ENCODE results near the gene UCK2. TPM values are rescaled to one million over a fixed set of nuclear protein-coding genes. Genes with fewer than 3 reads are reported as not detected.
"Not testable (repeated sequence)": the region's sequence is repeated elsewhere in the genome, so short reads cannot be mapped to it uniquely, and the experiment has no call there.

The UCK2 gene
- polyA plus RNA-seq (ENCODE audit: insufficient read length in 12 of 12) = 10 to 100 TPM in 11 of 12 donors, not detected in 1; 13.2 to 34.6 (median 17.4) TPM
- long read RNA-seq, donor 1, full-length matches to known transcripts = 6 of 6 reads
- long read RNA-seq, donor 1, partial matches to known transcripts = 0 of 6 reads
- long read RNA-seq, donor 1, other reads (novel, unspliced or antisense) = 0 of 6 reads
- long read RNA-seq, donor 2, partial matches to known transcripts = 0 of 3 reads
- long read RNA-seq, donor 2, other reads (novel, unspliced or antisense) = 0 of 3 reads
- long read RNA-seq, donor 3, full-length matches to known transcripts = 5 of 5 reads
- long read RNA-seq, donor 3, partial matches to known transcripts = 0 of 5 reads
- long read RNA-seq, donor 3, other reads (novel, unspliced or antisense) = 0 of 5 reads
- long read RNA-seq, donor 4, partial matches to known transcripts = 0 of 2 reads
- long read RNA-seq, donor 4, other reads (novel, unspliced or antisense) = 0 of 2 reads
- long read RNA-seq, donor 5, full-length matches to known transcripts = 7 of 7 reads
- long read RNA-seq, donor 5, partial matches to known transcripts = 0 of 7 reads
- long read RNA-seq, donor 5, other reads (novel, unspliced or antisense) = 0 of 7 reads
- long read RNA-seq, donor 6, full-length matches to known transcripts = 5 of 5 reads
- long read RNA-seq, donor 6, partial matches to known transcripts = 0 of 5 reads
- long read RNA-seq, donor 6, other reads (novel, unspliced or antisense) = 0 of 5 reads
- long read RNA-seq, donor 7, partial matches to known transcripts = 0 of 3 reads
- long read RNA-seq, donor 7, other reads (novel, unspliced or antisense) = 0 of 3 reads
- long read RNA-seq, donor 8, full-length matches to known transcripts = 8 of 8 reads
- long read RNA-seq, donor 8, partial matches to known transcripts = 0 of 8 reads
- long read RNA-seq, donor 8, other reads (novel, unspliced or antisense) = 0 of 8 reads
- long read RNA-seq, donor 9, partial matches to known transcripts = 0 of 2 reads
- long read RNA-seq, donor 9, other reads (novel, unspliced or antisense) = 0 of 2 reads
- long read RNA-seq, donor 10, partial matches to known transcripts = 0 of 4 reads
- long read RNA-seq, donor 10, other reads (novel, unspliced or antisense) = 0 of 4 reads
- long read RNA-seq, donor 11, transcript UCK2-201 (7 exons, 1,375 nt) = major isoform, 6 of 6 reads
- long read RNA-seq, donor 11, partial matches to known transcripts = 0 of 6 reads
- long read RNA-seq, donor 11, other reads (novel, unspliced or antisense) = 0 of 6 reads

DNA sequence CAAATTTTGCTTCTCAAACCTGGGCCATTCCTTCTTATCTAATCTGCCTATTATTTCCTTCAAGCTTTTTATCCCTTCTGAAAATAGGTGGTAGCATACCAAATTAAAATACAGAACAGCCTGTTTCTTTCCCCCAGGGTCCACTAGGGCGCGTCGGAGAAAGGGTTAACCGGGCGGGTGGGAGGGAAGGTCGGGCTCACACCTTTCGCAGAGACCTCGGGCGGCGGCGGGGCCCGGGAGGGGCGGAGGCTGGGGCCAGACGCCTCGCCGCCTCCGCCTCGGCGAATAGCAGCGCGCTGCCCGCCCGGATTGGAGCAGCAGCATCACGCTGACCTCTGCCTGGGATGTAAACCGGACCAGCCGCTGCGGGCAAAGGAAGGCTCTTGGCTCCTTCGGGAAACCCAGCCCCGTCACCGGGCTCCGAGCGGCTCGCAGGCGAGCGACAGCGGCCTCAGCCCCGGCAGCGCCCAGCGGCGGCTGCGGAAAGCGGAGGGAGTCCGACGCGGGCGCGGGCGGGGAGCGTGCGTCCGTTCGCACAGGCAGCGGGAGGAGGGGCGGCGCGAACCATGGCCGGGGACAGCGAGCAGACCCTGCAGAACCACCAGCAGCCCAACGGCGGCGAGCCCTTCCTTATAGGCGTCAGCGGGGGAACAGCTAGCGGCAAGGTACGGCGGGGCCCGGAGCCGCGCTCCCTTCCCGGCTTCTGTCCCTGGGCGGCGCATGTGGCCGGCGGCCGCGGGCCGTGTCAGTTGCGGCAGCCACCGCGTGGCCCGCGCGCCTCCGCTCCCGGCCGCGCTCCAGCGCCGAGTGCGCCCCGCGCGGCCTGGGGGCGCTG, at the start of gene UCK2:
UCK2 (plus strand) TSS at position 347 of the 835 bp plus-strand sequence; CDS start at position 567, 220 bp downstream.
- peak; percentile 65 for DNase-seq

DNA sequence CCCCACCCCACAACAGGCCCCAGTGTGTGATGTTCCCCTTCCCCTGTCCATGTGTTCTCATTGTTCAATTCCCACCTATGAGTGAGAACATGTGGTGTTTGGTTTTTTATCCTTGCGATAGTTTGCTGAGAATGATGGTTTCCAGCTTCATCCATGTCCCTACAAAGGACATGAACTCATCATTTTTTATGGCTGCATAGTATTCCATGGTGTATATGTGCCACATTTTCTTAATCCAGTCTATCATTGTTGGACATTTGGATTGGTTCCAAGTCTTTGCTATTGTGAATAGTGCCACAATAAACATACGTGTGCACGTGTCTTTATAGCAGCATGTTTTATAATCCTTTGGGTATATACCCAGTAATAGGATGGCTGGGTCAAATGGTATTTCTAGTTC, 49.2 kb upstream of the UCK2 start:
- not testable (repeated sequence) for DNase-seq

DNA sequence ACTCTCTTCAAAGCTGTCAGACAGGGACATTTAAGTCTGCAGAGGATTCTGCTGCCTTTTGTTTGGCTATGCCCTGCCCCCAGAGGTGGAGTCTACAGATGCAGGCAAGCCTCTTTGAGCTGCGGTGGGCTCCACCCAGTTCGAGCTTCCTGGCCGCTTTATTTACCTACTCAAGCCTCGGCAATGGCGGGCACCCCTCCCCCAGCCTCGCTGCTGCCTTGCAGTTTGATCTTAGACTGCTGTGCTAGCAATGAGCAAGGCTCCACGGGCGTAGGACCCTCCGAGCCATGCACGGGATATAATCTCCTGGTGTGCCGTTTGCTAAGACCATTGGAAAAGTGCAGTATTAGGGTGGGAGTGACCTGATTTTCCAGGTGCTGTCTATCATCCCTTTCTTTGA, 43.9 kb upstream of the UCK2 start:
- DNase-seq = not testable (repeated sequence)

DNA sequence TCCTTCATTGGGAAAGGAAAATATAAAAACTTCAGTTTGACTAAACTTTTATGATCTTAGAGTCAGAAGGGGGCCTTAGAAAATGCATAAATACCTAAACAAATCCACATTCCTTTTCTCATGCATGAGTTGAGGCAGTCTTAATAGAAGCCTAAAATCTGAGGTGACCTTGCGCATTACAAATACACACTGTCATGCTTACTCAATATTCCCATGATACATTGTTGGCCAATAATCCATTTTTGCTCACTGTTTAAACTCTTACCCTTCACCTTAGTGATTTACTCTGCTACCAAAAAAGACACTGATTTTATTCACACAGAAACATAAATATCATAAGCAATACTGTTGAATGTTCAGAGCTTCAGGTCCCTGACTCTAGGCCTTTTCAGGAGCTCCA, 39.7 kb upstream of the UCK2 start:
- no peak for DNase-seq

DNA sequence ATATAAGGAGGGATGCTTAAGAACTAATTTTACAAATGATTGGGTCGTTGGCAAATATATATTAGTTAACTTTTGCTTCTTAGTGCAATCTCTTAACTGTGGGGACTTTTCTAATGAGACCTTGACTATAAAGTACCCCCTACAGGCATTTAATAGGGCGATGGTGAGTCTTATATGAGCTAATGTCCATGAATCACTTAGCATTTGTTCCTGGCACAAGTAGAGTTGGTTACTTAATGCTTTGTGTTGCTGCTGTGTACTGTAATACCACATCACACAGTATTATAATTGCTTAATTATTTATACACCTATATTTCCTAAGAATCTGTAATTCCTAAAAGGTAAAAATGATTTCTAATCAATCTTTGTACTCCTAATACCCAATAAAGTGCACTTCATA, 33.5 kb upstream of the UCK2 start:
- no peak for DNase-seq

DNA sequence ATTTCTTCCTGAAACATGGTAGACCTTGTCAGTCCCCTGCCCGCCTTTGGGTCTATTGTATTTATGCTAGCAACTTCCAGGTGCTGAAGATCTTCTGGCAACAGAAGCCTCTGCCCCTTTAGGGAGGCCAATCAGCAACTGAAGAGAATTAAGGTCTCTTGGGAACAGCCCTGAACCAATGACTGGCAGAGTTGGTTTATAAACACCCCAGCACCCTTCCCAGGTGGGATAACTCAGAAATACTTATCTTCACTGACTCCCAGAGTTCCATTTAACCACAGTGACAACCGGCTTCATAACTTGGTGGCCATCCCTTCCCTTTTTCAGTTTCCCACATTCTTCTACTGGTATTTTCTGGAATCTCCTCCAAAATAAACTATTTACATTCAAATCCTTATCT, 31.5 kb upstream of the UCK2 start:
- no peak for DNase-seq

DNA sequence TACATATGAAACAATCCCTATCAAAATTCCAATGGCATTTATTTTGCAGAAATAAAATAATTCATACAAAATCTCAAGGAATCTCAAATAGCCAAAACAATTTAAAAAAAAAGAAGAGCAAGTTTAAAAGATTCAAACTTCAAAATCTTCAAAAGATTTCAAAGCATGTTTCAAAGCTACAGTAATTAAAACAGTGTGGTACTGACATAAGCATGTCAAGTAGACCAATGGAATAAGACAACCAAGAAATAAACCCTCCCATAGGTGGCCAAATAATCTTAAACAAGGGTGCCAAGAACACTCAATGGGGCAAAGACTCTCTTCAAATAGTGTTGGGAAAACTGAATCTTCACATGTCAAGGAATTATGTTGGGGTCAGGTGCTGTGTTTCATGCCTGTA, 28.0 kb upstream of the UCK2 start:
- no peak for DNase-seq

DNA sequence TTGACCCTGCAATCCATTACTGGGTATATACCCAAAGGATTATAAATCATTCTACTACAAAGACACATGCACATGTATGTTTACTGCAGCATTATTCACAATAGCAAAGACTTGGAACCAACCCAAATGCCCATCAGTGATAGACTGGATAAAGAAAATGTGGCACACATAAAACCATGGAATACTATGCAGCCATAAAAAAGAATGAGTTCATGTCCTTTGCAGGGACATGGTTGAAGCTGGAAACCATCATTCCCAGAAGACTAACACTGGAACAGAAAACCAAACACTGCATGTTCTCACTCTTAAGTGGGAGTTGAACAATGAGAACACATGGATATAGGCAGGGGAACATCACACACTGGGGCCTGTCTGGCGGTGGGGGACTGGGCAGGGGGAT, 22.9 kb upstream of the UCK2 start:
- not testable (repeated sequence) for DNase-seq

DNA sequence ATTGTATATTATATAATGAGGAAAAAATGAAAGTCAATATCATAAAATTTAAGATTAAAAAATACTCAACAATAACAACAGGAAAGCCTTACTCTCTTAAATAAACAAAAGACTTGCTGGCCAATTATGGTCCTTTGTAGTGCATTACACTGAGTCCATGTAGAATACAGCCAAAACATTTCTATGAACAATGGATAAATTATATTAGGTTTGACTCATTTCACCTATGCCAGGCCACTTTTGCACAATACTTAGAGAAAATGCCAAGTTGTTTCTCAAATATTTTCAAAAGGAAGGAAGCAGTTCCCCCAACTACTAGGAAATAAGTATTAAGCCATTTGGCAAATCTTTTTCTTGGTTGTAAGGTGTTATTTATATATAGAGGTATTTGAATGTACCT, 19.8 kb upstream of the UCK2 start:
- DNase-seq = no peak

DNA sequence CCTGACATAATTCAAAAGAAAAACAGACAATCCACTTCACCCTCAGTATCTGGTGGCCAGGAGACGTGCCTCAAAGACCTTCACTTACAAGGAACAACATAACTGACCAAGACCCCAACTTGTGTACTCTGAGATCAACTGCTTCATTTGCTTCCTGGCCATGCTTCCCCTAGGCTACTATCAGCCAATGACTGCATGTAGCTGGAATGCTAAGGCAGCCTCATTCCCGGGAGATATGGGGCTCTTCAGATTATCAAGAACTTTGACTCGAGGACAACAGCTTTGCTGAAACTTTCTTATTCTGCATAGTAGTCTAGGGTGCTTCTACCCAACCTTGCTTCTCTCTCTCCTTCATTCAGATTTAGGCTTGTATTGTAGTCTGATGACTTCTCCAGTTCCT, 11.7 kb upstream of the UCK2 start:
- DNase-seq = no peak

DNA sequence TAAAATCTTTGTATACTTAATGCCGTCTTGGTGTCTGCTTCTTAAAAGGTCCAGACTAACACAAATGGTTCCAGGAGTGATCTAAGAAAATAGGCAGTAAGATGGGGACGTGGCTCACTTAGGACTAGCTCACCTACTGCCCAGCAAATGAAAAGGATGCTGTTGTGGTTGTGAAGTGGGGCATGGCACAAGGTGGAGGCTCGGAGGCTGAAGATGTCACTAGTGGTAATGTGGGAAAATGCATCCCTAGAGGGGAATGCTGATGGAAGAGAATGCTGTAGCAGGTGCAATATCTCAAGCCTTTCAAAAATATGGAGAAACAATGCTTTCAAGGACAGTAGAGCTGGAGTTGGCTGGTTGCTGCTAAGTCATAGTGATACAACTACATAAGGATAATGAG, 11.3 kb upstream of the UCK2 start:
- DNase-seq = no peak

DNA sequence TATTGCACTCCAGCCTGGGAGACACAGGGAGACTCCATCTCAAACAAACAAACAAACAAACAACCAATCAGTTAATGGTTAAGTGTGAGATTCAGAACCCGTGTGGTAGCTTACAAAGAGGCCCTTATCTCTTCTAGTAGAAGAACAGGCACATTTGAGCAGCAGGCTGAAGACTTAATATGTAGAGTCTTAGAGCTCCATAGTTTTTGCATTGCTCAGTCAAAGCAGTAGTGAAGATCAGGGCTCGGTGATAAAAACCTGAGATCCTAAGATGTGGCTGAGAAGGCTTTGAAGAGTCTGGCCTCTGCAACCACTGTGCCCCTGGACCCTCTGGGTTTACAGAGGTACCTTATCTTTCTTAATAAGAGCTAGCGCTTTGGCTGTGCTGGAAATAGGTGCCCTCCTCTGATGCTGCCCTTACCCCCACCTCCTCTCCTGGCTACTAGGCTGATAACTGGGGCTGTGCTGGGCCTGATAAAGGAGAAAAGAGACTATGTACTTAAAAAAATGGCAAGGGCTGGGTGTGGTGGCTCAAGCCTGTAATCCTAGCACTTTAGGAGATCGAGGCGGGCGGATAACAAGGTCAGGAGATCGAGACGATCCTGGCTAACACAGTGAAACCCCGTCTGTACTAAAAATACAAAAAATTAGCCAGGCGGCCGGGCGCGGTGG, 10.5 kb upstream of the UCK2 start:
- no peak for DNase-seq

DNA sequence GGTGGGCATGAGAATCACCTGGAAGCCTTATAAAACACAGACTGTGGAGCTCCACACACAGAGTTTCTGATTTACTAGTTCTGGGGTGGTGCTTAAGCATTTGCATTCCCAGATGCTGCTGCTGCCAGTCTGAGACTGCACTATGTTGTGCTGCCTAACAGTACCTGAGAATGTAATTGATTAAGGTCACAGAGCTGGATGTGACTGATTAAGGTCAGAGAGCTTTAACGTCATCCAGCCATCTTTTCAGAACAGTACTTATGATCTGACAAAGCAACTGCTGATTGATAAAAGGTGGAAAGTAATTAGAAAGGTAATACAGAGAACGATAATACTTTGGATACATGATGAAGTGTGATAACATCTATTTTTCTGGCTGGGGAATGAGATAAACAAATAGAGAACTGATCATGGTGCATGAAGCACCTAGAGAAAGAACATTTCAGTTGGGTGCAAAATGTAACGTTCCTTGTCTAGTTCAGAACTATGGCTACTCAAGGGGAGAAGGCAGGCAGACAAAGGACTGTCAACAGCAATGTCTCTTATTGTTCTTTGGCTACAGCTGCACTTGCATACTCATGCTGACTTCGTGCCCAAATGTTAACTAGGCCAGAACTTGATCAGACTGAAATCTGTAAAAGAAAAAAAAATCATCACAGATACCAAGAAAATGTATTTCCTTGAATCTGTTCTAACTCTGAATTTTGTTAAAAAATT, 3.7 kb upstream of the UCK2 start:
- DNase-seq = no peak

DNA sequence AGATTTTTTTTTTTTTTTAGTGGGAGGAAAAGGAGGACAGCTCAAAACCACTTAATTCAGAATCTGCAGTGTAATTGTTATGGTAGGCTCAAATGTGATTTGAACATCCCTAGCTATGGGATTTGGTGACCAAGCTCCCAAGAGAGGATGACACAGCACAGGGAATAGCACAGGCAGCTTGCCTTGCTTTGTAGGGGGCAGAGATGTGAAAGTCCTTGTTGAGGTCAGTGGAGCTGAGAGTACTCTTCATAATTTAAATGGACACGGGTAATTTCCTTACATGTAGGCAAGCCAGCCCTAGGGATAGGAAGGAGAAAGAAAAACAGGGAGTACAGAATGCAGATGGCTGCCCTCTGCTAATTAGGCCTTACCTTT, 3.2 kb upstream of the UCK2 start:
- DNase-seq = no peak

DNA sequence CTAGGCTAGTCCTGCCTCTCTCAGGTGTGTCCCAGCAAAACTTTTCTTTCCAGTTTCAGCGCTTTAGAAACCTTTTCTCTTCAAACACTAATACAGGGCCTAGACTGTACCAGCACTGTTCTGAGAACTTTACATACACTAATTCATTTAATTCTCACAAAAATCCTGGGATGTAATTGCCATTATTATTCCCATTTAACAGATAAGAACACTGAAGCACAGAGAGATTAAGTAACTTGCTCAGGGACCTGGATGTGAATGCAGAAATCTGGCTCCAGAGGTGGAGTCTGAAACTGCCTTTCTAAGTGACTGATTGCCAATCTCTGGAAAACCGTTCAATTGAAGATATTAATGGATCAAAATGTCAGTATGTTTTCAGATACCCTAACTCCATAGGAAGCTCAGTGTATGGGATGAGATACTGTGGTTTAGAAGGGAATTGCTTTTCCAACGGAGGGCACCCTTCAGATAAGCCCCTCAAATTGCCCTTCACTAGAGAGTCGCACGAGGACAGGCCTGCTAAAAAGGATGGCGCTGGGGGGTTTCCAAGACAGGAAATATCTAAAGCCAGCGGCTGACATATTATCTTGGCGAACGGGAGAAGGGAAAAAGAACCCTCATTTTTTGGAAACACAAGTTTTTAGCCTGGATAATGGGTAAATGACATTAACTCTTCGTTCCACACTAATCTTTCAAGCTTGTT, 698 bp upstream of the UCK2 start:
- DNase-seq = peak; percentile 43

DNA sequence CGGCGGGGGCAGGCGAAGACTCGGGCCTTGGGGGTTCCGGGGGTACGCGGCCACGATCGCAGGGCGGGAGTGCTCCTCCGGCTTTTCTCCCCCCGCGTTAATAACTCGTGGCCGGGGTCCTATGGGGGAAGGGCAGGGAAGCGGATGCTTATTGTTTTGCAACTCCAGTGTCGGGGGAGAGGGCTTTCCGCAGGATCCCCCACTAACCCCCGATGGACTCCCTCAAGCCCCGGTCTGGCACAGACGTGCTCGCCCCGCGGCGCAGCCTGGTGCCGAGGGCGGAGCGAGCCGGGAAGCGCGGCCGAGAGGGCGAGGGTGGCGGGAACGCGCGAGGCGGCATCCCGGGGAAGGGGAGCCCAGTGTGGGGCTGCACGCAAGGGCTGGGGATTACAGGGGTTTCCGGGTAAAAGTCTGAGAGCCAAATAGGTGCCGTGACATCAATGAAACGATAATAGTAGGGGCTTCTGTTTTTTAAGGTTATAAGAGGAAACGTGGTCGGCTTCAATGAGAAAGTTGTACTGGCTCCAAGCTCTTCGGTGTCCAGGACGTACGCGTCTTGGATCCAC, 772 bp downstream of the UCK2 start:
- DNase-seq = peak; percentile 38

DNA sequence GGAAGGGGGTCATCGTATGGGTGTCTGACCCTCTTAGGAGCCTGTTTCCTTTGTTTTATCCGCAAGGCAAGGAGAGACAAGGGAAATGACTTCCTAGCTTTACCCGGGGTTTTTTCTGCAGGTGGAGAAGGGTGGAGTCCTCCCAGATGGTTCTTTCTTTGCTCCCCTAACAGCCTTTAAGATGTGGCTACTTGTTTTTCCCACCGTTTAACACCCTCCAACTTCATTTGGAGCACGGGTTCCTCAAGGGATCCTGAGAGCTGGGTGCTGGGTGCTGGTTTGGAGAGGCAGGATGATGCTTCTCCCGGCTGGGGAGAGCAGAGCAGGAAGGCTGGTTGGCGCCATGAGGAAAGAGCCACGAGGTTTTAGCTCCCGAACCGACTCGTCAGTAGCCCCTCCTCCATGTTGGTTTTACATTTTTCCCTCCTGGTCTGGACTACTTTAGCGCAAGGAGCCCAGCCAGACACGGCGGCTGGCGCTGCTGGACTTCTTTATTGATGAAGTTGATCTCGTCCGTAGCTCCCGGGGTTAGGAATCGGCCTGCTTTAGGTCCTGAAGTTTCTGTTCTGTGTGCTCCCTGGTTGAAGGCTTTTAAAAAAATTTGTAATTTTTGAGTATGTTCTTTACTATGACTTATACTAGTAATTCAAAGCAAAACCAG, 1.4 kb downstream of the UCK2 start:
- DNase-seq = peak; percentile 69

DNA sequence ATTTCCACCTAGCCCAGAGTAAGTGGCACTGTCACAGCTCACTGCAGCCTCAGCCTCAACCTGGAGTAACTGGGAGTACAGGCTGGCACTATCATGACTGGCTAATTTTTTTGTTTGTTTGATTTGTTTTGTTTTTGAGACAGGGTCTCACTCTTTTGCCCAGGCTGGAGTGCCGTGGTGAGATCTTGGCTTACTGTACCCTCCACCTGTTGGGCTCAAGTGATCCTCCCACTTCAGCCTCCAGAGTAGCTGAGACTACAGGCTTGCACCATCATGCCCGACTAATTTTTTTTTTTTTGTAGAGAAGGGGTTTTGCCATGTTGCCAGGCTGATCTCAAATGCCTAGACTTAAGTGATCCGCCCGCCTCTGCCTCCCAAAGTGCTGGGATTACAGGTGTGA, 2.5 kb downstream of the UCK2 start:
- DNase-seq = no peak

Data from muscle of arm (tissue), 14 donors.